NCI-H2107 (cell line): Measurements from ENCODE around the gene SMIM10L2A.
"Not testable (repeated sequence)": the region's sequence is repeated elsewhere in the genome, so short reads cannot be mapped to it uniquely, and the experiment has no call there.

ENCODE experiments used
- DNase-seq: peaks from one replicate; lab custom pipeline; 2025; lab: John Stamatoyannopoulos, UW

The SMIM10L2A gene

DNA sequence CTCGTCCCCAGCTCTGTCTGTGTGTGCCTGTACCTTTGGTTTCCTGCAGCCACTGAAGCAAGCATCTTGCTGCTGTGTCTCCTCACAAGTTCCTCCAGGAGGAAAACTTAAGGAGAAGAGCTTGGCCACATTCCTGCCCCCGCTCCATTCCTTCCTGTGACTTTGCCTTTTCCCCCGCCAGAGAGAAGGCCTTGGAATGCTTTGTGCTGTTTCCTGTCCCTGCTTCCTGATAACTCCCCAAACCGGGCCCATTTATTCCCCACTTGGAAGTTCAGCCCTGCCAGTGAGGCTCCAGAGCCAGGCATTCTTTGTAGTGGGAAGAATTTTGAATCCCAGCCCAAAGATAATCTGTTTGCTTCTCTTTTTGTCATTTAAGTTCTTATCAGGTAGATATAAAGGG lies 33.1 kb downstream of the SMIM10L2A start:
- no peak for DNase-seq

- not testable (repeated sequence) for DNase-seq
Measured at GRCh38 chrX:135461756-135462155, 40.0 kb downstream of the SMIM10L2A start.

DNA sequence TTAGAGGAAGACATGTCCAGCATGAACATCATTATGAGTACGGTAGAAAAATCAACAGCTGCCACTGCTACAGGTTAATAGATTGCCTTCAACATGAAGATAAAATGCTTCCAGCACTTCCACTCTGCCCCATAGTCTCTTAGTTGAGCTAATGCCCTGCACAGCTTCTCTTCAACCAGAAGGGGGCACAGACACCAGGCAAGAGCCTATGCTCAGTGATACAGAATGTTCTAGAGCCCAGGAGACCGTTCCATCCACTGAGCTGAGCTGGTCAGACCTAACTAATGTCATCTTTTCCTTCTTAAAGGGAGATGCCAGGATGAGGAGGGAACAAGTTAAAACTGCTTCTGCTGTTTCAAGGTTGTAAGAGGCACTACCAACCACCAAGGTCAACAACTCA lies 42.2 kb downstream of the SMIM10L2A start:
- no peak for DNase-seq

DNA sequence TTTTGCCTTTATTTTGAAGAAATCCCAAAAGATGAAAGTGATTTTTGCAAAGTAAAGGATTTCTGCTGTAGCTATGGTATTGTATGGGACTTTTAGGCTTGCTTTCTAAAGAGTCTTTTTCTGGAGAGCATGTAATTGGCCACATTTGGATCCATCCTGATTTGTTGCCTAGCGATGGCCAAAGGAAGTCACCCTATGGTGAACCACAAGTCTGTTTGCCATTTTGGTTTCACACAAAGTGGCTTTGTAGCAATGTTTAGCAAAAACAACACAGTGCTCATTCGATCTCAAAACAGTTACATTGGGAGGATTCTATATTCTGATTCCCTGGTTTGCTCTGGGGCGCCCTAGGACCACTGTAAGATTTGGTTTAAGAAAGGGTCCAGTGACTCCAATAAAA lies 54.6 kb downstream of the SMIM10L2A start:
- DNase-seq: no peak

DNA sequence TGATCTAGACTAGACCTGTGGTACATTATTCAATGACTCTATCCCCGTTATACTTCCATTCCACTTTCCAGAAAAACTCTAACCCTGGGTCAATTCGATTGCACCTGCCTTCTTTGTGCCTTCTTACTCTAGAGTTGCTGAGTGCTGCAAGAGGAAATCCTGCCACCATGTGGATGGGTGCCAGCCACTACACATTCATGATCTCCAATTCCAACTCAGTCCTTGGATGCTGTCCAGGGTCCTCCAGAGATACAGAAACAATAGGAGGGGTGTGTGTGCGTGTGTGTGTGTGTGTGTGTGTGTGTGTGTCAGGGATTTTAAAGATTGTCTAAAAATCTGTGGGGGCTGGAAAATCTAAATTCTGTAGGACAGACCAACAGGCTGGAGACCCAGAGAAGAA lies 55.8 kb downstream of the SMIM10L2A start:
- peak; percentile 59 for DNase-seq
